H9 (cell line): ENCODE measurements around the gene MTG1. TPM values are rescaled to one million over a fixed set of nuclear protein-coding genes. Genes with fewer than 3 reads are reported as not detected.

Experiments used
- DNase-seq: peaks from one replicate; pipeline ENCODE4 v3.0.0-alpha.2; 2017
- H2AFZ ChIP-seq: one replicate; pipeline ENCODE4 v1.6.1; 2013; ENCODE audit warnings: mild to moderate bottlenecking, low read length, control low read depth, moderate library complexity
- H2AK5ac ChIP-seq: 2 replicates; pipeline ENCODE4 v1.6.1; 2013; ENCODE audit warnings: low read length, control low read depth, mixed read lengths; ENCODE audit not compliant: insufficient read length
- H2BK120ac ChIP-seq: one replicate; pipeline ENCODE4 v1.6.1; 2013; ENCODE audit warnings: low read depth, mild to moderate bottlenecking, low read length, control low read depth, inconsistent platforms; ENCODE audit not compliant: poor library complexity, severe bottlenecking
- H2BK12ac ChIP-seq: 2 replicates; pipeline ENCODE4 v1.6.1; 2013; ENCODE audit warnings: low read length, control low read depth, mixed read lengths, low read depth; ENCODE audit not compliant: insufficient read length
- H2BK15ac ChIP-seq: 2 replicates; pipeline ENCODE4 v1.6.1; 2013; ENCODE audit warnings: low read depth, low read length, control low read depth
- H2BK20ac ChIP-seq: one replicate; pipeline ENCODE4 v1.6.1; 2013; ENCODE audit warnings: low read depth, mild to moderate bottlenecking, low read length, control low read depth, inconsistent platforms; ENCODE audit not compliant: poor library complexity, severe bottlenecking
- H2BK5ac ChIP-seq: 2 replicates; pipeline ENCODE4 v1.6.1; 2013; ENCODE audit warnings: low read length, control low read depth, mixed read lengths; ENCODE audit not compliant: insufficient read length
- H3K14ac ChIP-seq: 2 replicates; pipeline ENCODE4 v1.6.1; 2013; ENCODE audit warnings: low read length, control low read depth; ENCODE audit not compliant: insufficient read depth
- H3K18ac ChIP-seq: 2 replicates; pipeline ENCODE4 v1.6.1; 2013; ENCODE audit warnings: low read depth, mild to moderate bottlenecking, mixed read lengths, low read length, control low read depth; ENCODE audit not compliant: insufficient read length
- H3K23ac ChIP-seq: 2 replicates; pipeline ENCODE4 v1.6.1; 2013; ENCODE audit warnings: low read length, control low read depth, mixed read lengths, low read depth; ENCODE audit not compliant: insufficient read length
- H3K23me2 ChIP-seq: 2 replicates; pipeline ENCODE4 v1.6.1; 2013; ENCODE audit warnings: low read depth, mild to moderate bottlenecking, mixed read lengths, low read length, control low read depth; ENCODE audit not compliant: insufficient read length, poor library complexity, severe bottlenecking
- H3K27ac ChIP-seq: 2 replicates; pipeline ENCODE4 v1.5.1; 2013; ENCODE audit warnings: low read length, control low read depth, mixed read lengths, low read depth; ENCODE audit not compliant: insufficient read length
- H3K27me3 ChIP-seq: 2 replicates; pipeline ENCODE4 v1.6.1; 2013; ENCODE audit warnings: low read length, control low read depth, inconsistent platforms; ENCODE audit not compliant: insufficient read depth
- H3K4ac ChIP-seq: 2 replicates; pipeline ENCODE4 v1.6.1; 2013; ENCODE audit warnings: low read depth, mild to moderate bottlenecking, control low read depth, inconsistent platforms, low read length, moderate library complexity
- H3K4me1 ChIP-seq: 2 replicates; pipeline ENCODE4 v1.6.1; 2013; ENCODE audit warnings: low read length, control low read depth, inconsistent platforms; ENCODE audit not compliant: insufficient read depth
- H3K4me2 ChIP-seq: 2 replicates; pipeline ENCODE4 v1.6.1; 2013; ENCODE audit warnings: low read length, control low read depth, mixed read lengths; ENCODE audit not compliant: insufficient read length, insufficient read depth
- H3K56ac ChIP-seq: 2 replicates; pipeline ENCODE4 v1.6.1; 2013; ENCODE audit warnings: low read depth, mild to moderate bottlenecking, mixed read lengths, low read length, control low read depth; ENCODE audit not compliant: insufficient read length
- H3K79me1 ChIP-seq: 2 replicates; pipeline ENCODE4 v1.6.1; 2013; ENCODE audit warnings: low read depth, mild to moderate bottlenecking, moderate library complexity, low read length, control low read depth, inconsistent platforms; ENCODE audit not compliant: insufficient read depth, poor library complexity, severe bottlenecking
- H3K79me2 ChIP-seq: 2 replicates; pipeline ENCODE4 v1.6.1; 2013; ENCODE audit warnings: low read length, control low read depth, inconsistent platforms; ENCODE audit not compliant: insufficient read depth
- H3K9ac ChIP-seq: 2 replicates; pipeline ENCODE4 v1.6.1; 2013; ENCODE audit warnings: low read length, control low read depth, mixed read lengths; ENCODE audit not compliant: insufficient read length; ENCODE audit errors: extremely low read depth
- H3K9me3 ChIP-seq: one replicate; pipeline ENCODE4 v1.6.1; 2013; ENCODE audit warnings: low read depth, low read length, inconsistent platforms; ENCODE audit not compliant: control insufficient read depth
- H3T11ph ChIP-seq: one replicate; pipeline ENCODE4 v1.6.1; 2013; ENCODE audit warnings: mild to moderate bottlenecking, low read length, control low read depth, inconsistent platforms
- H4K20me1 ChIP-seq: one replicate; pipeline ENCODE4 v1.6.1; 2013; ENCODE audit not compliant: control insufficient read depth, insufficient read length, insufficient read depth
- H4K5ac ChIP-seq: 2 replicates; pipeline ENCODE4 v1.6.1; 2013; ENCODE audit warnings: low read depth, mild to moderate bottlenecking, mixed read lengths, low read length, control low read depth; ENCODE audit not compliant: insufficient read length
- H4K8ac ChIP-seq: replicated peaks from 2 replicates; pipeline ENCODE4 v1.6.1; 2013; ENCODE audit warnings: low read length, control low read depth, mixed read lengths, low read depth; ENCODE audit not compliant: insufficient read length
- H4K91ac ChIP-seq: 2 replicates; pipeline ENCODE4 v1.6.1; 2013; ENCODE audit warnings: low read depth, mild to moderate bottlenecking, moderate library complexity, mixed read lengths, low read length, control low read depth; ENCODE audit not compliant: insufficient read length
- H3K27ac Mint-ChIP-seq, 3 experiments: 2 replicates in 2 of 3; 3 replicates in 1 of 3; pipeline ENCODE4 v1.8.0; 2020 to 2021; ENCODE audit warnings: mixed read lengths in 3 of 3, mild to moderate bottlenecking in 1 of 3, moderate library complexity in 1 of 3
- H3K27me3 Mint-ChIP-seq: 2 replicates; pipeline ENCODE4 v1.8.0; 2021; ENCODE audit warnings: low read depth, mild to moderate bottlenecking, moderate library complexity, mixed read lengths
- H3K36me3 Mint-ChIP-seq, 3 experiments: 2 replicates in 2 of 3; 3 replicates in 1 of 3; pipeline ENCODE4 v1.8.0; 2020 to 2021; ENCODE audit warnings: low read depth in 3 of 3, mixed read lengths in 3 of 3; ENCODE audit not compliant: insufficient read depth in 1 of 3
- H3K4me1 Mint-ChIP-seq, 2 experiments: 2 replicates each; pipeline ENCODE4 v1.8.0; 2020; ENCODE audit warnings: mixed read lengths in 2 of 2
- H3K4me3 Mint-ChIP-seq, 2 experiments: 2 replicates in 1 of 2; 3 replicates in 1 of 2; pipeline ENCODE4 v1.8.0; 2020 to 2021; ENCODE audit warnings: mild to moderate bottlenecking in 2 of 2, mixed read lengths in 2 of 2, moderate library complexity in 1 of 2
- H3K9me3 Mint-ChIP-seq, 2 experiments: 2 replicates in 1 of 2; 3 replicates in 1 of 2; pipeline ENCODE4 v1.8.0; 2020; ENCODE audit warnings: mild to moderate bottlenecking in 2 of 2, mixed read lengths in 2 of 2, moderate library complexity in 1 of 2
- WGBS: extraction: QIAGEN DNeasy Blood & Tissue Kit; methylation state at CpG from one replicate; pipeline ENCODE4 v1.1.7; 2013; ENCODE audit warnings: missing lambda C conversion rate, low lambda C conversion rate, mixed read lengths; ENCODE audit not compliant: insufficient read length; ENCODE audit errors: extremely low coverage; 5-methylcytosine and 5-hydroxymethylcytosine counted together
- total RNA-seq: library from RNA; stranded (reverse); gene quantifications from 2 replicates; pipeline ENCODE4 v1.2.1, GENCODE V29; 2021
- TF ChIP-seq, protein P1 (sequence below): fragments of 200-600 bp; sonication (generic); conservative IDR thresholded peaks from 3 replicates; pipeline ENCODE4 v1.8.0; 2021; ENCODE audit warnings: antibody characterized with exemption, mild to moderate bottlenecking

The MTG1 gene
- total RNA-seq, 1 experiment from 2014 or later, result 65.3 TPM

- peaks cover 2 to 10% of the 10 kb centered on the region in 2 experiments; a peak in 2 of 4 replicates for H3K4me1 Mint-ChIP-seq
- peaks cover 8% of the 10 kb centered on the region for H3K27me3 Mint-ChIP-seq
- H4K20me1 ChIP-seq, result no peaks in the 10 kb centered on the region
- H3K27me3 ChIP-seq, result no peaks in the 10 kb centered on the region
- no peak overlapping the region for H3K4ac ChIP-seq
- H3K79me2 ChIP-seq, result no peaks in the 10 kb centered on the region
- H4K5ac ChIP-seq, result no peak overlapping the region
- no peak overlapping the region for H2BK20ac ChIP-seq
- H3K23ac ChIP-seq, result no peak overlapping the region
- no peak overlapping the region for H3K27ac Mint-ChIP-seq
- H2BK5ac ChIP-seq, result no peak overlapping the region
- no peak overlapping the region for H3T11ph ChIP-seq
- no peak overlapping the region for H4K91ac ChIP-seq
- no peak for DNase-seq
- no peak overlapping the region for H4K8ac ChIP-seq
- no peak overlapping the region for H2AFZ ChIP-seq
- TF ChIP-seq, protein P1, sequence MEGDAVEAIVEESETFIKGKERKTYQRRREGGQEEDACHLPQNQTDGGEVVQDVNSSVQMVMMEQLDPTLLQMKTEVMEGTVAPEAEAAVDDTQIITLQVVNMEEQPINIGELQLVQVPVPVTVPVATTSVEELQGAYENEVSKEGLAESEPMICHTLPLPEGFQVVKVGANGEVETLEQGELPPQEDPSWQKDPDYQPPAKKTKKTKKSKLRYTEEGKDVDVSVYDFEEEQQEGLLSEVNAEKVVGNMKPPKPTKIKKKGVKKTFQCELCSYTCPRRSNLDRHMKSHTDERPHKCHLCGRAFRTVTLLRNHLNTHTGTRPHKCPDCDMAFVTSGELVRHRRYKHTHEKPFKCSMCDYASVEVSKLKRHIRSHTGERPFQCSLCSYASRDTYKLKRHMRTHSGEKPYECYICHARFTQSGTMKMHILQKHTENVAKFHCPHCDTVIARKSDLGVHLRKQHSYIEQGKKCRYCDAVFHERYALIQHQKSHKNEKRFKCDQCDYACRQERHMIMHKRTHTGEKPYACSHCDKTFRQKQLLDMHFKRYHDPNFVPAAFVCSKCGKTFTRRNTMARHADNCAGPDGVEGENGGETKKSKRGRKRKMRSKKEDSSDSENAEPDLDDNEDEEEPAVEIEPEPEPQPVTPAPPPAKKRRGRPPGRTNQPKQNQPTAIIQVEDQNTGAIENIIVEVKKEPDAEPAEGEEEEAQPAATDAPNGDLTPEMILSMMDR, result no peak
- H2AK5ac ChIP-seq, result no peak overlapping the region
- no peak overlapping the region; a peak in 1 of 5 replicates for H3K4me3 Mint-ChIP-seq
- no peak overlapping the region for H3K27ac ChIP-seq
- no CpG with 5 or more reads among the region's 16 CpGs for WGBS
- no peak overlapping the region for H3K56ac ChIP-seq
- no peaks in the 10 kb centered on the region for H3K4me1 ChIP-seq
- H3K18ac ChIP-seq, result no peak overlapping the region
- no peaks in the 10 kb centered on the region for H3K23me2 ChIP-seq
- no peak overlapping the region for H3K14ac ChIP-seq
- H3K36me3 Mint-ChIP-seq, result peaks cover 0 to 3% (median 3%) of the 10 kb centered on the region in 3 experiments; a peak in 1 of 7 replicates
- no peak overlapping the region for H3K9ac ChIP-seq
- H3K4me2 ChIP-seq, result no peak overlapping the region
- no peak overlapping the region for H2BK12ac ChIP-seq
- no peaks in the 10 kb centered on the region for H3K9me3 ChIP-seq
- no peak overlapping the region for H2BK15ac ChIP-seq
- H2BK120ac ChIP-seq, result no peak overlapping the region
- no peaks in the 10 kb centered on the region for H3K9me3 Mint-ChIP-seq
- H3K79me1 ChIP-seq, result no peaks in the 10 kb centered on the region
Measured at GRCh38 chr10:133353988-133354605, 39.9 kb upstream of the MTG1 start.
